SK-N-SH treated with all-trans-retinoic acid at 6 μM for 48 hours (cell line): ENCODE results near the gene PDLIM3.

Experiments used
- ARNTL ChIP-seq: fragments of 450-650 bp; formaldehyde crosslinking; IDR thresholded peaks from 2 replicates; pipeline ENCODE4 v1.5.0; 2020; ENCODE audit warnings: low read depth, mild to moderate bottlenecking, moderate library complexity, borderline replicate concordance
- ISL1 ChIP-seq: fragments of 250-450 bp; sonication (Bioruptor Pico); IDR thresholded peaks from 2 replicates; pipeline ENCODE4 v2.1.2; 2022; ENCODE audit warnings: mild to moderate bottlenecking, moderate library complexity
- TCF4 ChIP-seq: fragments of 250-450 bp; sonication (Bioruptor Pico); IDR thresholded peaks from 2 replicates; pipeline ENCODE4 v1.8.0; 2021; ENCODE audit warnings: mild to moderate bottlenecking, moderate library complexity, borderline replicate concordance

- TF ChIP-seq ISL1 (no peak), TCF4 (no peak), ARNTL (no peak)
Observed at GRCh38 chr4:185562531-185562930, 27.2 kb upstream of the PDLIM3 start.
